Measurements from ENCODE around the gene CCR3.

Gene CCR3

GRCh38 chr3:46277476-46277875 lies 35.2 kb downstream of the CCR3 start:
- TF ChIP-seq CTCF (IDR thresholded peaks at IDR 0.05; ENCODE audit: low read depth, low read length) = no peak
- TF ChIP-seq, protein P1, sequence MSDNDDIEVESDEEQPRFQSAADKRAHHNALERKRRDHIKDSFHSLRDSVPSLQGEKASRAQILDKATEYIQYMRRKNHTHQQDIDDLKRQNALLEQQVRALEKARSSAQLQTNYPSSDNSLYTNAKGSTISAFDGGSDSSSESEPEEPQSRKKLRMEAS (IDR thresholded peaks at IDR 0.05; ENCODE audit: low read depth, low read length) = no peak
- TF ChIP-seq POLR2A (IDR thresholded peaks at IDR 0.05; ENCODE audit: extremely low read depth, insufficient read length) = no peak
- TF ChIP-seq MYC (IDR thresholded peaks at IDR 0.05; ENCODE audit: low read depth, low read length) = no peak
- DNase-seq (ENCODE audit: low read depth) = peak; percentile 55
- no peak overlapping the region for H3K4me3 ChIP-seq (ENCODE audit: low read depth, low read length)

DNA sequence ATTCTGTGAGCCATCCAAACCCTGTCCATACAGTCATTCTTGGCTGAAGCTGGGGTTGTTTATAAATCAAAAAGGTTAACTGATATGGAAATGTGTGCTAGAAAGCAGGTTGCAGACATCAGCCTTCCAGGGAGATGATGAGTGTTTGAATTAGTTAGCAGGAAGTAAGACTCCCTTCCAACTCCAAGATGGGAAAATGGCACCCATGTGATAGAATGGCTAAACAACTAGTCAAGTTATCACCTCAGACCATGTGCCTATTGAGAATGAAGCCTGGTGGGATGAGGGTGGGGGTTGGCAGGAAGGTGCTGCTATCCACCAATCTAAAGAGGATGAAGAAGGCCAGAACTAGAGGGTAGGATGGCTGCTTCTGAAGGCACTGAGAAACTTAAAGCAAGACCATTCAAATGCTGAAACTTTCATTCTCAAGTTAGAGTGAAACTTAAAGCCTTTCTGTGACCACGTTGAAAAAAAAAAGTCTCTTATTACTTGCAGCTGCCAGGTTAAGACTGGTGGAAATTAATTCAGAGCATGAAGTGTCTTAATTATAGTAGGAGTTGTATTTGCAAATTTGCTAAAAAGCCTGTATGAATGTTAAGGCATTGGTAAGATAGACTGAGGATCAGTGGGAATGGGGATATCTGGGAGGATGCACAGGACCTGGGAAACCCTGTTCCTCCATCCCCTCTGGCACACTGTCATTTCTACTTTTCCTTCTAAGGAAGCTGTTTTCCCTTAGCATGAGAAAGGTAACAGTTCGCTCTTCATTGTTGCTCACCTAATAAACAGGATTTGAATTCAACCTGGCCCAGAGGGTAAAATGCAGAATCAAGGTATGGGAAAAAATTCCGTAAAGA lies 36.8 kb downstream of the CCR3 start:
- no peak overlapping the region for H3K4me3 ChIP-seq (ENCODE audit: low read depth, low read length)
- no peak for TF ChIP-seq MYC (IDR thresholded peaks at IDR 0.05; ENCODE audit: low read depth, low read length)
- TF ChIP-seq, protein P1 (IDR thresholded peaks at IDR 0.05; ENCODE audit: low read depth, low read length) = 0 out of 2 replicates have a peak, but pooled peaks have one; percentile 5
- DNase-seq (ENCODE audit: low read depth) = no peak

- DNase-seq (ENCODE audit: low read depth) = no peak
- no peak for TF ChIP-seq POLR2A (IDR thresholded peaks at IDR 0.05; ENCODE audit: extremely low read depth, insufficient read length)
- TF ChIP-seq MYC (IDR thresholded peaks at IDR 0.05; ENCODE audit: low read depth, low read length) = no peak
- TF ChIP-seq CTCF (IDR thresholded peaks at IDR 0.05; ENCODE audit: low read depth, low read length) = no peak
- TF ChIP-seq, protein P1 (IDR thresholded peaks at IDR 0.05; ENCODE audit: low read depth, low read length) = no peak
- H3K4me3 ChIP-seq (ENCODE audit: low read depth, low read length) = no peak overlapping the region
Measured at GRCh38 chr3:46280105-46280797, 38.0 kb downstream of the CCR3 start.

DNA sequence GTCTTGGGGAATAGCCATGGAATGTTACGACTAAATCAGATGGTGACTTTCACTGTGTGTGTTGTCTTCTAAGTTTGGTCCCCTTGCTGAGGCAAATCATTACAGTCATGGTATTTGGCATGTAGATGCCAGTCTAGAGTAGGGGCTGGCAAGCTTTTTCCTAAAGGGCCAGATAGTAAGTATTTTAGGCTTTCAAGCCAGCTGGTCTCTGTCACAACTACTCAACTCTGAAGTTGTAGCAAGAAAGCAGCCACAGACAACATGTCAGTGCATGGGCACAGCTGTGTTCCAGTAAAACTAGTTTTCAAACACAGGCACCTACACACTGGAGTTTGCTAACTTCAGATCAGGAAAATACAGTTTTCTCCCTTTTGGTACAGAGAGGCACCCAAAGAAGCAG lies 39.3 kb downstream of the CCR3 start:
- DNase-seq (ENCODE audit: low read depth) = no peak
- TF ChIP-seq CTCF (IDR thresholded peaks at IDR 0.05; ENCODE audit: low read depth, low read length) (no peak), POLR2A (IDR thresholded peaks at IDR 0.05; ENCODE audit: extremely low read depth, insufficient read length) (no peak), MYC (IDR thresholded peaks at IDR 0.05; ENCODE audit: low read depth, low read length) (no peak)
- TF ChIP-seq, protein P1 (IDR thresholded peaks at IDR 0.05; ENCODE audit: low read depth, low read length) = no peak
- H3K4me3 ChIP-seq (ENCODE audit: low read depth, low read length) = no peak overlapping the region

DNA sequence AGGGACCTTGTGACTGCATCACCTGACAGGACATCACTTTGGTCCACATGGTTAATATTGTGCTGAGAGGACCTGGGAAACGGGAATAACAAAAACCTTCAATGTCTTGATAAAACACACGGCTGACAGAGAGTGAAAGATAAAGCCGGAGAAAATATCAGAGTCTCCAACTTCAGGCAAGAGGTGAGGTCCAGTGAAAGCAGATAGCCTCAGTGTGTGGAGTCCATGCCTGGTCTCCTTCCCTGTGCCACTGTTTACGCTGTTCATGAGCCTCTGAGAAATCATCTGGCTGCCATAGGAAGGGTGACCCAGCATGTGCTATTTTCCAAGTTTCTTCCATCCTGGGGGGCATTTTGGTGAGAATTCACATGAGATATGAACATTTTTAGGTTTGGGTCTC lies 39.8 kb downstream of the CCR3 start:
- no peak overlapping the region for H3K4me3 ChIP-seq (ENCODE audit: low read depth, low read length)
- no peak for TF ChIP-seq CTCF (IDR thresholded peaks at IDR 0.05; ENCODE audit: low read depth, low read length)
- TF ChIP-seq, protein P1 (IDR thresholded peaks at IDR 0.05; ENCODE audit: low read depth, low read length) = no peak
- no peak for TF ChIP-seq MYC (IDR thresholded peaks at IDR 0.05; ENCODE audit: low read depth, low read length)
- no peak for TF ChIP-seq POLR2A (IDR thresholded peaks at IDR 0.05; ENCODE audit: extremely low read depth, insufficient read length)
- no peak for DNase-seq (ENCODE audit: low read depth)

- H3K4me3 ChIP-seq (ENCODE audit: low read depth, low read length) = no peak overlapping the region
- no peak for DNase-seq (ENCODE audit: low read depth)
- TF ChIP-seq CTCF (IDR thresholded peaks at IDR 0.05; ENCODE audit: low read depth, low read length) (no peak), POLR2A (IDR thresholded peaks at IDR 0.05; ENCODE audit: extremely low read depth, insufficient read length) (no peak), MYC (IDR thresholded peaks at IDR 0.05; ENCODE audit: low read depth, low read length) (no peak)
- TF ChIP-seq, protein P1 (IDR thresholded peaks at IDR 0.05; ENCODE audit: low read depth, low read length) = no peak
Measured at GRCh38 chr3:46282696-46283095, 40.4 kb downstream of the CCR3 start.
